ENCODE measurements around the gene CRYGN. TPM values are rescaled to one million over a fixed set of nuclear protein-coding genes. Genes with fewer than 3 reads are reported as not detected.

The CRYGN gene
- total RNA-seq, 4 donors from 2014 or later, result 1.0 TPM; not detected in 3

GRCh38 chr7:151454305-151454704 is 14.4 kb upstream of the CRYGN start:
- no peak for ATAC-seq (ENCODE audit: low FRiP score)
- TF ChIP-seq CTCF (IDR thresholded peaks at IDR 0.05), result no peak
- DNase-seq (ENCODE audit: low spot score), result peak; percentile 19

GRCh38 chr7:151453326-151453791 is 13.4 kb upstream of the CRYGN start:
- no peak for TF ChIP-seq CTCF (IDR thresholded peaks at IDR 0.05)
- no peak for ATAC-seq (ENCODE audit: low FRiP score)
- DNase-seq (ENCODE audit: low spot score), result peak; percentile 17

- DNase-seq (ENCODE audit: low spot score), result no peak
- no peak for TF ChIP-seq CTCF (IDR thresholded peaks at IDR 0.05)
- no peak for ATAC-seq (ENCODE audit: low FRiP score)
These were observed 12.9 kb upstream of the CRYGN start for GRCh38 chr7:151452680-151453325.

GRCh38 chr7:151451626-151452571 is 12.0 kb upstream of the CRYGN start:
- DNase-seq (ENCODE audit: low spot score), result no peak
- no peak for ATAC-seq (ENCODE audit: low FRiP score)
- TF ChIP-seq CTCF (IDR thresholded peaks at IDR 0.05), result no peak

GRCh38 chr7:151451156-151451555 is 11.2 kb upstream of the CRYGN start:
- no peak for ATAC-seq (ENCODE audit: low FRiP score)
- no peak for TF ChIP-seq CTCF (IDR thresholded peaks at IDR 0.05)
- no peak for DNase-seq (ENCODE audit: low spot score)

GRCh38 chr7:151449990-151450389 is 10.0 kb upstream of the CRYGN start:
- ATAC-seq (ENCODE audit: low FRiP score), result no peak
- no peak for DNase-seq (ENCODE audit: low spot score)
- TF ChIP-seq CTCF (IDR thresholded peaks at IDR 0.05), result no peak
